ENCODE results near the gene KRT17. TPM values are rescaled to one million over a fixed set of nuclear protein-coding genes. Genes with fewer than 3 reads are reported as not detected.
A peak's percentile ranks its signal among the peaks of the same experiment; 100 is the strongest.

The KRT17 gene
- total and polyA plus RNA-seq, 10 of the 15 experiments (the other 5 are each of a cell fraction or from before 2014, with no cell fraction given) = 0.47 to 30.0 (median 2.5) TPM

- TF ChIP-seq RAD21 (IDR thresholded peaks at IDR 0.05; ENCODE audit: insufficient read depth, low read depth, low read length) = no peak
- no peak for TF ChIP-seq IRF3 (IDR thresholded peaks at IDR 0.05)
- TF ChIP-seq ZSCAN29 (IDR thresholded peaks at IDR 0.05) = no peak
Observed at GRCh38 chr17:41672153-41672552, 47.8 kb upstream of the KRT17 start (continued).

- DNase-seq (ENCODE audit: low read depth, low spot score) = no peak
- ChIA-PET SMC1A (ENCODE audit: uncharacterized antibody, unreplicated experiment) (interaction anchor here (0.5 to 6.9 kb wide), 14 partner anchors 11 to 1124 kb away, joined by 3 to 92 read pairs (median 4); partner anchors contain the start of gene EIF1), RAD21 (ENCODE audit: unreplicated experiment) (interaction anchor here (0.9 to 9.6 kb wide), 9 partner anchors 8 to 1052 kb away, joined by 3 to 193 read pairs (median 16); partner anchors contain the start of gene EIF1), POLR2A (interaction anchor here (0.5 to 8.3 kb wide), 11 partner anchors 10 to 1360 kb away, joined by 3 to 103 read pairs (median 3); partner anchors contain the start of genes EIF1 and JUP), CTCF (interaction anchor here (0.6 to 12.0 kb wide), 24 partner anchors 12 to 1135 kb away, joined by 3 to 420 read pairs (median 3); partner anchors contain the start of gene EIF1)
- Histone ChIP-seq H3K9ac (ENCODE audit: control insufficient read depth, insufficient read depth, low read length) (peak overlapping the region; percentile 59), H3K36me3 (ENCODE audit: control insufficient read depth in 2 of 2, insufficient read depth in 2 of 2, low read length in 1 of 2) (no peaks in the 10 kb centered on the region), H2AFZ (ENCODE audit: control insufficient read depth, low read depth, low read length) (peak overlapping the region; percentile 72), H3K4me2 (ENCODE audit: control insufficient read depth, insufficient read depth) (peak overlapping the region; percentile 99), H3K4me3 (peak overlapping the region; percentile 65; the same call in 1 of the 2 replicates), H3K27ac (ENCODE audit: control insufficient read depth, insufficient read depth) (peak overlapping the region; percentile 67), H3K4me1 (ENCODE audit: control insufficient read depth, insufficient read depth, low read length) (peaks cover 42% of the 10 kb centered on the region), H3K27me3 (replicated peaks in 1 of 2; ENCODE audit: control insufficient read depth in 2 of 2, insufficient read depth in 2 of 2, low read length in 1 of 2) (no peaks in the 10 kb centered on the region), H4K20me1 (ENCODE audit: control insufficient read depth, insufficient read depth) (no peaks in the 10 kb centered on the region), H3K9me3 (replicated peaks; ENCODE audit: control insufficient read depth, insufficient read depth, low read length) (no peaks in the 10 kb centered on the region), H3K79me2 (ENCODE audit: control insufficient read depth, insufficient read depth, low read length) (no peaks in the 10 kb centered on the region)
- intact Hi-C loops (cut with micrococcal nuclease; ENCODE audit: unreplicated experiment) = loop anchor here (2.0 to 5.0 kb wide), 2 partner anchors 21 to 1050 kb away; partner anchors contain the start of gene EIF1
- FAIRE-seq = no peak
- in situ Hi-C loops (cut with MboI) = loop anchor here (10.0 kb wide), 1 partner anchor 1053 kb away; no protein-coding TSS in a partner anchor
- peak; percentile 1; the same call in 1 of the 3 replicates for ATAC-seq
- TSS peak; percentile 91 for BruUV-seq (replicated peaks)
- WGBS (ENCODE audit: insufficient coverage, insufficient replicate concordance, low lambda C conversion rate, missing lambda C conversion rate) = 8% methylated on average over 23 of the region's 23 CpGs
- no peak for TF ChIP-seq ZBTB11 (CRISPR knock-in tag; IDR thresholded peaks at IDR 0.05)
- TF ChIP-seq EED (IDR thresholded peaks at IDR 0.05; ENCODE audit: low read depth) = 0 out of 2 replicates have a peak, but pooled peaks have one; percentile 20
- TF ChIP-seq, protein P1, sequence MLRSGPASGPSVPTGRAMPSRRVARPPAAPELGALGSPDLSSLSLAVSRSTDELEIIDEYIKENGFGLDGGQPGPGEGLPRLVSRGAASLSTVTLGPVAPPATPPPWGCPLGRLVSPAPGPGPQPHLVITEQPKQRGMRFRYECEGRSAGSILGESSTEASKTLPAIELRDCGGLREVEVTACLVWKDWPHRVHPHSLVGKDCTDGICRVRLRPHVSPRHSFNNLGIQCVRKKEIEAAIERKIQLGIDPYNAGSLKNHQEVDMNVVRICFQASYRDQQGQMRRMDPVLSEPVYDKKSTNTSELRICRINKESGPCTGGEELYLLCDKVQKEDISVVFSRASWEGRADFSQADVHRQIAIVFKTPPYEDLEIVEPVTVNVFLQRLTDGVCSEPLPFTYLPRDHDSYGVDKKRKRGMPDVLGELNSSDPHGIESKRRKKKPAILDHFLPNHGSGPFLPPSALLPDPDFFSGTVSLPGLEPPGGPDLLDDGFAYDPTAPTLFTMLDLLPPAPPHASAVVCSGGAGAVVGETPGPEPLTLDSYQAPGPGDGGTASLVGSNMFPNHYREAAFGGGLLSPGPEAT (IDR thresholded peaks at IDR 0.05; ENCODE audit: low read depth) = 0 out of 2 replicates have a peak, but pooled peaks have one; percentile 8
- TF ChIP-seq CBX3 (IDR thresholded peaks at IDR 0.05; ENCODE audit: borderline replicate concordance, low read depth) = no peak
- no peak for TF ChIP-seq BACH1 (IDR thresholded peaks at IDR 0.05; ENCODE audit: borderline replicate concordance)
- TF ChIP-seq IRF4 (IDR thresholded peaks at IDR 0.05; ENCODE audit: low read depth, low read length) = no peak
- TF ChIP-seq MAX (IDR thresholded peaks at IDR 0.05; ENCODE audit: low read depth, low read length) = no peak
- TF ChIP-seq CBFB (IDR thresholded peaks at IDR 0.05; ENCODE audit: low read depth) = no peak
- no peak for TF ChIP-seq EP300 (IDR thresholded peaks at IDR 0.05; ENCODE audit: borderline replicate concordance in 1 of 2, control insufficient read depth in 1 of 2, low read depth in 2 of 2, low read length in 2 of 2)
- 0 out of 2 replicates have a peak, but pooled peaks have one; percentile 44 for TF ChIP-seq NR2F1 (conservative IDR thresholded peaks at IDR 0.05)
- TF ChIP-seq SPI1 (IDR thresholded peaks at IDR 0.05; ENCODE audit: borderline replicate concordance, insufficient read depth, low read depth, low read length) = no peak
Observed at GRCh38 chr17:41667280-41668041, 43.1 kb upstream of the KRT17 start.
